Natural killer cell (primary cell): ENCODE results near the gene FGD2. TPM values are rescaled to one million over a fixed set of nuclear protein-coding genes. Genes with fewer than 3 reads are reported as not detected.

ENCODE experiments used
- ATAC-seq, 3 donors: fragments of 150-1000 bp in 2 of 3; fragments of 200-7000 bp in 1 of 3; cut with Tn5 transposase; 1 replicate in 1 of 3; 2 replicates in 2 of 3; pipeline ENCODE4 v1.10.0; 2021; ENCODE audit warnings: mild to moderate bottlenecking in 2 of 3, moderate library complexity in 2 of 3
- DNase-seq, 2 donors: peaks; one replicate each; pipeline versions ENCODE4 v3.0.0 to v3.0.0-alpha.2; 2013 to 2021; ENCODE audit warnings: mixed read lengths in 1 of 2
- H3K27ac ChIP-seq: one replicate; pipeline ENCODE4 v1.5.1; 2013; ENCODE audit warnings: mild to moderate bottlenecking, low read length
- H3K27me3 ChIP-seq: one replicate; pipeline ENCODE4 v1.6.1; 2013; ENCODE audit warnings: low read length; ENCODE audit not compliant: control insufficient read depth, insufficient read depth
- H3K36me3 ChIP-seq: one replicate; pipeline ENCODE4 v1.6.1; 2013; ENCODE audit warnings: low read length; ENCODE audit not compliant: control insufficient read depth, insufficient read depth
- H3K4me1 ChIP-seq: one replicate; pipeline ENCODE4 v1.6.1; 2013; ENCODE audit warnings: low read length; ENCODE audit not compliant: control insufficient read depth, insufficient read depth
- H3K4me3 ChIP-seq: one replicate; pipeline ENCODE4 v1.5.1; 2013; ENCODE audit warnings: low read length
- H3K9me3 ChIP-seq: one replicate; pipeline ENCODE4 v1.6.1; 2013; ENCODE audit warnings: low read length; ENCODE audit not compliant: control insufficient read depth, insufficient read depth
- H3K27ac Mint-ChIP-seq, 2 donors: one replicate each; pipeline ENCODE4 v1.8.0; 2022; ENCODE audit warnings: mild to moderate bottlenecking in 2 of 2, mixed read lengths in 2 of 2, moderate library complexity in 1 of 2
- H3K27me3 Mint-ChIP-seq, 2 donors: one replicate each; pipeline ENCODE4 v1.8.0; 2022; ENCODE audit warnings: low read depth in 2 of 2, mixed read lengths in 2 of 2
- H3K36me3 Mint-ChIP-seq: one replicate; pipeline ENCODE4 v1.8.0; 2022; ENCODE audit warnings: mixed read lengths
- H3K4me1 Mint-ChIP-seq, 2 donors: one replicate each; pipeline ENCODE4 v1.8.0; 2022; ENCODE audit warnings: mixed read lengths in 2 of 2
- H3K4me3 Mint-ChIP-seq: one replicate; pipeline ENCODE4 v1.8.0; 2022; ENCODE audit warnings: mild to moderate bottlenecking, moderate library complexity, mixed read lengths
- H3K9me3 Mint-ChIP-seq, 2 donors: one replicate each; pipeline ENCODE4 v1.8.0; 2022; ENCODE audit warnings: mixed read lengths in 2 of 2
- CTCF ChIP-seq: fragments of 200-600 bp; IDR thresholded peaks from one replicate; pipeline ENCODE4 v1.8.0; 2022; ENCODE audit warnings: antibody characterized with exemption
- WGBS: methylation state at CpG from one replicate; pipeline ENCODE4 v1.1.7; 2013; ENCODE audit warnings: missing lambda C conversion rate; ENCODE audit not compliant: insufficient coverage; 5-methylcytosine and 5-hydroxymethylcytosine counted together
- intact Hi-C: fragments of 100-400 bp; cut with micrococcal nuclease; formaldehyde crosslinking; loops from one replicate; pipeline ENCODE4 v1.14.2; 2022
- total RNA-seq, 4 donors: library from RNA; stranded (reverse); fragments of 120-200 nt in 1 of 4; gene quantifications; one replicate each; pipeline versions ENCODE4 v1.2.3 to v1.2.4, GENCODE V29; 2013 to 2022

FGD2 gene
- total RNA-seq, 3 donors from 2014 or later (not counting 1 experiment from before 2014, with no cell fraction given) = 6.3 to 22.3 (median 14.1) TPM

GRCh38 chr6:36984581-36985416 lies 20.7 kb upstream of the FGD2 start:
- no peak overlapping the region for H3K4me3 Mint-ChIP-seq
- TF ChIP-seq CTCF = no peak
- no peaks in the 10 kb centered on the region for H3K9me3 Mint-ChIP-seq
- peaks cover 27% of the 10 kb centered on the region for H3K4me1 ChIP-seq
- peak overlapping the region; percentile 31 for H3K27ac ChIP-seq
- H3K27me3 Mint-ChIP-seq = peaks cover 3 to 12% of the 10 kb centered on the region in 2 donors
- no peak overlapping the region for H3K27ac Mint-ChIP-seq
- H3K36me3 Mint-ChIP-seq = no peaks in the 10 kb centered on the region
- H3K4me1 Mint-ChIP-seq = peaks cover 22 to 32% of the 10 kb centered on the region in 2 donors
- ATAC-seq (peak in 1 of 3 donors; percentile 16), DNase-seq (peak in 1 of 2 donors; percentile 72)
- peaks cover 4% of the 10 kb centered on the region for H3K36me3 ChIP-seq
- no peaks in the 10 kb centered on the region for H3K27me3 ChIP-seq
- peak overlapping the region; percentile 99 for H3K4me3 ChIP-seq
- no peaks in the 10 kb centered on the region for H3K9me3 ChIP-seq
- intact Hi-C loops = no loop called here
- WGBS = 11% methylated on average over 19 of the region's 19 CpGs

- Histone ChIP-seq H3K9me3 (no peaks in the 10 kb centered on the region), H3K4me1 (peaks cover 27% of the 10 kb centered on the region), H3K4me3 (peak overlapping the region; percentile 99), H3K27me3 (no peaks in the 10 kb centered on the region), H3K27ac (peak overlapping the region; percentile 78), H3K36me3 (peaks cover 4% of the 10 kb centered on the region)
- Mint-ChIP-seq H3K4me3 (no peak overlapping the region), H3K27ac (no peak overlapping the region), H3K9me3 (no peaks in the 10 kb centered on the region), H3K36me3 (no peaks in the 10 kb centered on the region), H3K27me3 (peaks cover 3 to 12% of the 10 kb centered on the region in 2 donors), H3K4me1 (peaks cover 20 to 28% of the 10 kb centered on the region in 2 donors)
- ATAC-seq (no peak), DNase-seq (peak in 1 of 2 donors; percentile 29)
- intact Hi-C loops = no loop called here
- TF ChIP-seq CTCF = no peak
- under 1% methylated on average over 15 of the region's 15 CpGs for WGBS
Observed at GRCh38 chr6:36985417-36985807, 20.0 kb upstream of the FGD2 start.

GRCh38 chr6:36985808-36986703 lies 19.4 kb upstream of the FGD2 start, which contains the start of gene MTCH1:
MTCH1 (minus strand) TSS chr6:36986196; CDS start chr6:36986173, 23 bp downstream.
- Histone ChIP-seq H3K27ac (peak within 1 kb of the TSS; percentile 78), H3K36me3 (peaks cover 4% of the 10 kb centered on the region), H3K9me3 (no peaks in the 10 kb centered on the region), H3K27me3 (no peaks in the 10 kb centered on the region), H3K4me3 (peak within 1 kb of the TSS; percentile 99), H3K4me1 (peaks cover 27% of the 10 kb centered on the region)
- Mint-ChIP-seq H3K27ac (peak within 1 kb of the TSS in 1 of 2 donors; percentile 92), H3K9me3 (no peaks in the 10 kb centered on the region), H3K27me3 (peaks cover 3 to 12% of the 10 kb centered on the region in 2 donors), H3K4me1 (peaks cover 20 to 24% of the 10 kb centered on the region in 2 donors), H3K4me3 (peak within 1 kb of the TSS; percentile 98), H3K36me3 (no peaks in the 10 kb centered on the region)
- no peak for TF ChIP-seq CTCF
- under 1% methylated on average over 101 of the region's 101 CpGs for WGBS
- DNase-seq = peak; percentile 93 to 95
- peak; percentile 86 to 96 (median 89) for ATAC-seq
- intact Hi-C loops = loop anchor here (1.0 to 2.0 kb wide), 2 partner anchors 32 to 101 kb away; partner anchors contain the start of gene C6orf89
